ENCODE results near the gene NRXN2. TPM values are rescaled to one million over a fixed set of nuclear protein-coding genes. Genes with fewer than 3 reads are reported as not detected.
A peak's percentile ranks its signal among the peaks of the same experiment; 100 is the strongest.

Gene NRXN2
- total and polyA plus RNA-seq, 3 donors from 2014 or later: 32.6 to 46.8 (median 40.1) TPM

GRCh38 chr11:64648551-64648950 is 74.4 kb downstream of the NRXN2 start:
- Histone ChIP-seq H3K4me1 (peaks cover 14% of the 10 kb centered on the region), H3K27me3 (no peaks in the 10 kb centered on the region)

GRCh38 chr11:64647019-64647779 is 75.8 kb downstream of the NRXN2 start:
- H3K9me3 ChIP-seq: no peaks in the 10 kb centered on the region
- 79 to 80% methylated on average over 8 to 9 of the region's 9 CpGs for WGBS, 2 donors
- no peaks in the 10 kb centered on the region for H3K36me3 ChIP-seq (ENCODE audit: low read depth, missing control alignments)

More at GRCh38 chr11:64648551-64648950, 74.4 kb downstream of the NRXN2 start:
- no peaks in the 10 kb centered on the region for H3K9me3 ChIP-seq
- intact Hi-C loops (cut with DNase I; ENCODE audit: low total_unique reads): no loop called here
- H3K4me3 ChIP-seq: no peak overlapping the region
- TF ChIP-seq CTCF (IDR thresholded peaks at IDR 0.05): no peak
- 96 to 98% methylated on average over 8 to 9 of the region's 9 CpGs for WGBS, 2 donors
- no peak for DNase-seq
- H3K36me3 ChIP-seq (ENCODE audit: low read depth, missing control alignments): no peaks in the 10 kb centered on the region
- H3K27ac ChIP-seq: no peak overlapping the region

GRCh38 chr11:64644647-64645275 is 78.2 kb downstream of the NRXN2 start:
- intact Hi-C loops (cut with DNase I; ENCODE audit: low total_unique reads): no loop called here
- WGBS, 2 donors: 50 to 54% methylated on average over 6 to 11 of the region's 11 CpGs
- no peak for TF ChIP-seq POLR2A (IDR thresholded peaks at IDR 0.05)
- peak in 1 of 3 experiments; percentile 24 for TF ChIP-seq CTCF (IDR thresholded peaks at IDR 0.05)
- Histone ChIP-seq H3K9me3 (no peaks in the 10 kb centered on the region), H3K27me3 (no peaks in the 10 kb centered on the region), H3K4me3 (no peak overlapping the region), H3K27ac (no peak overlapping the region), H3K36me3 (ENCODE audit: low read depth, missing control alignments) (no peaks in the 10 kb centered on the region), H3K4me1 (peaks cover 14% of the 10 kb centered on the region)
- DNase-seq: no peak

More at GRCh38 chr11:64647019-64647779, 75.8 kb downstream of the NRXN2 start:
- Histone ChIP-seq H3K27me3 (no peaks in the 10 kb centered on the region), H3K4me1 (peaks cover 14% of the 10 kb centered on the region), H3K4me3 (no peak overlapping the region), H3K27ac (no peak overlapping the region)
- TF ChIP-seq CTCF (IDR thresholded peaks at IDR 0.05) (no peak), POLR2A (IDR thresholded peaks at IDR 0.05) (no peak)
- DNase-seq: no peak
- intact Hi-C loops (cut with DNase I; ENCODE audit: low total_unique reads): no loop called here

- H3K27ac ChIP-seq: no peak overlapping the region
- intact Hi-C loops (cut with DNase I; ENCODE audit: low total_unique reads): no loop called here
- TF ChIP-seq POLR2A (IDR thresholded peaks at IDR 0.05): no peak
- no peak for TF ChIP-seq CTCF (IDR thresholded peaks at IDR 0.05)
- H3K36me3 ChIP-seq (ENCODE audit: low read depth, missing control alignments): no peaks in the 10 kb centered on the region
- WGBS, 2 donors: 29 to 34% methylated on average over 14 to 19 of the region's 19 CpGs
- peaks cover 11% of the 10 kb centered on the region for H3K4me1 ChIP-seq
- no peaks in the 10 kb centered on the region for H3K9me3 ChIP-seq
- no peaks in the 10 kb centered on the region for H3K27me3 ChIP-seq
- peak overlapping the region; percentile 59 to 61 for H3K4me3 ChIP-seq
- no peak for DNase-seq
These were observed 78.9 kb downstream of the NRXN2 start for GRCh38 chr11:64643920-64644646.
